ENCODE data around the gene TMBIM6. TPM values are rescaled to one million over a fixed set of nuclear protein-coding genes. Genes with fewer than 3 reads are reported as not detected.

TMBIM6 gene
- total and polyA plus RNA-seq, 9 of the 15 experiments (the other 6 are each of a cell fraction or from before 2014, with no cell fraction given) = 147 to 1,288 (median 352) TPM

DNA sequence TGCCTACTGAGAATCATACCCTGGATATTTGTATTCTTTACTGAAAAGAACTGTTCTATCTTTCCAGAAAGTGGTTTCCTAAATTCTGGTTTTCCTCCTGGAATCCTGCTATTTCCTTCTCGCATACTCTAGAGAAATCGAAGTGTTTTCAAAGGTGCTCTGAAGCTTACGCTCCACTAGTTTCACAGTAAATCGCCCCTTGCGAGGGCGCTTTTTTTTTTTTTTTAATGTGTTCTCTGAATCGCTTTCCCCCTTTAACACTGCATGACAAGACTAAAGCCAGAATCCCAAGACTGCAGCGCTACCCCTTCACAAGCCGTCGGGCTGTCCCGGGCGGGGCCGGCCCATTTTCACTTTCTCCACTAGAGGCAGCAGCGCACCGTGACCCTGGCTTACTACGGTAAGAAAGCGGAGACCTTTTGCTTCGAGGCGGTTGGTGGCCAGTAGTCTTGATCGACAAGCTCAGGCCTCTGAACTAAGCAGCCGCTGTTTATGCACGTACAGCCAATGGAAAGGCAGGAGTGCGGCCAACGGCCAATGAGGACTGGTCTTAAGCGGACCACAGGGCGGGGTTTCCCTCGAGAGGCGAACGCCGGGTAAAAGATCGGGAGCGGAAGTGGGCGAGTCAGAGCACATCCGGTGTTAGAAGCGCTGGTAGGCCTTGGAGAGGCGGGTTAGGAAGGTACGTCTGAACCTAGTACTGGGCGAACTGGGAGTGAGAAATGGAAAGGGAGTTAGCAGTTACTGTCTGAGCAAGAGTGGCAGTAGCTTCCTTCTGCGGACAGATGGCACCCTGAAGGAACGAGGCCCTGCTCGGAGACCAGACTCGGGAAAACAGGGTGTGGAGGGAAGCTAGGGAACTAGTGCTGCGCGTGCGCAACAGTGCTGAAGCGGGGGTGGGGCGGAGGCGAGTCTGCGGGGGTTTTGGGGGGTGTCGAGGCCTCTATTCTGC lies at the start of gene TMBIM6 (continued):
- TF ChIP-seq, protein P1, sequence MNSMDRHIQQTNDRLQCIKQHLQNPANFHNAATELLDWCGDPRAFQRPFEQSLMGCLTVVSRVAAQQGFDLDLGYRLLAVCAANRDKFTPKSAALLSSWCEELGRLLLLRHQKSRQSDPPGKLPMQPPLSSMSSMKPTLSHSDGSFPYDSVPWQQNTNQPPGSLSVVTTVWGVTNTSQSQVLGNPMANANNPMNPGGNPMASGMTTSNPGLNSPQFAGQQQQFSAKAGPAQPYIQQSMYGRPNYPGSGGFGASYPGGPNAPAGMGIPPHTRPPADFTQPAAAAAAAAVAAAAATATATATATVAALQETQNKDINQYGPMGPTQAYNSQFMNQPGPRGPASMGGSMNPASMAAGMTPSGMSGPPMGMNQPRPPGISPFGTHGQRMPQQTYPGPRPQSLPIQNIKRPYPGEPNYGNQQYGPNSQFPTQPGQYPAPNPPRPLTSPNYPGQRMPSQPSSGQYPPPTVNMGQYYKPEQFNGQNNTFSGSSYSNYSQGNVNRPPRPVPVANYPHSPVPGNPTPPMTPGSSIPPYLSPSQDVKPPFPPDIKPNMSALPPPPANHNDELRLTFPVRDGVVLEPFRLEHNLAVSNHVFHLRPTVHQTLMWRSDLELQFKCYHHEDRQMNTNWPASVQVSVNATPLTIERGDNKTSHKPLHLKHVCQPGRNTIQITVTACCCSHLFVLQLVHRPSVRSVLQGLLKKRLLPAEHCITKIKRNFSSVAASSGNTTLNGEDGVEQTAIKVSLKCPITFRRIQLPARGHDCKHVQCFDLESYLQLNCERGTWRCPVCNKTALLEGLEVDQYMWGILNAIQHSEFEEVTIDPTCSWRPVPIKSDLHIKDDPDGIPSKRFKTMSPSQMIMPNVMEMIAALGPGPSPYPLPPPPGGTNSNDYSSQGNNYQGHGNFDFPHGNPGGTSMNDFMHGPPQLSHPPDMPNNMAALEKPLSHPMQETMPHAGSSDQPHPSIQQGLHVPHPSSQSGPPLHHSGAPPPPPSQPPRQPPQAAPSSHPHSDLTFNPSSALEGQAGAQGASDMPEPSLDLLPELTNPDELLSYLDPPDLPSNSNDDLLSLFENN (IDR thresholded peaks at IDR 0.05; ENCODE audit: low read depth in 2 of 2, low read length in 2 of 2) = no peak; a peak in 2 of 4 replicates
- TF ChIP-seq, protein P2, sequence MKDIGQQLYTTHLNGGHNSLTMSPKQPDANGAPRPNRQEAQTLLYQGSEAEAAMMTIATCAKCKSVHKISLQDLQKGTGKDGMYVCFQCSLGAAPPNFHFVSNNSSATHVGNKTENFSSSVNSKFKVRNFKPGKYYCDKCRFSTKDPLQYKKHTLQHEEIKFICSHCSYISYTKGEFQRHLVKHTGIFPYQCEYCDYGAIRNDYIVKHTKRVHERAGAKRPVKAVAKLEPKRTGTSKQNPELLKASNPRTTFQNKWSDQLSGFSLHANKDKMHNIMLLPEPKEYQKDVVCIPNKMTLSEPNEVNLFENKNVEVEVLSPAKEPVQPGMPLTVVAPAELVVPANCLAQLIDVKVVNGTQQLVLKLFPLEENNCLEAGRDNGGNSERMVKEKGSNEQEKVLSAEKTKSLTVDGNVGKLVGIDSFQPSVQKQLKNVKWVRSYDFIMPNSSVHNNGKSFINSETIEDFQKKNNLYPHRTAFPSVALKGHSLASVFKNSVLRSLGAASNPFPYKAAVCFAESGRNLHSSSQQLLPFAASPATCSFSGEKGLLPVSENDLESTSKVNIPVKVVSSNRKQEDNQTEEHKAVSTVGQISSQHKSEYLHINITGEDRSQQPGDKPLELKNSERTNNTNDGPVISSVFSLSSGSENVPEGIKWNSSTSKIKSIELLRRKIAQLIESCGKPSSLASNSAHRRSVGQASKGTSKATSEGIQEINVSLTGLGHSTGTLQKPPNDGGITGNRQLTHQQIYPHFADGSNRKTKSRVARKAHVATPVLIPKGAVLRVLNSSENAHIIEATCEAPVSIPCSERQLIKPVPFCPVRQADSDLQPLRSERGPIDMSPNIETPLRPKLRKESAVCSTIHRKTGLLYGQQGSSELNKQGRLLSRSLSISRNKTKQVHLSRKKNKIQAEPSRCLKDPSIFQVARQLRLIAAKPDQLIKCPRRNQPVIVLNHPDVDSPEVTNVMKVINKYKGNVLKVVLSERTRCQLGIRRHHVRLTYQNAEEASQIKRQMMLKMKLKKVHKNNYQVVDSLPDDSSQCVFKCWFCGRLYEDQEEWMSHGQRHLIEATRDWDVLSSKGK (CRISPR knock-in tag; IDR thresholded peaks at IDR 0.05) = 0 out of 2 replicates have a peak, but pooled peaks have one; percentile 10
- peak; percentile 80 for TF ChIP-seq NBN (IDR thresholded peaks at IDR 0.05; ENCODE audit: low read depth)
- no peak for TF ChIP-seq ZC3H11A (IDR thresholded peaks at IDR 0.05; ENCODE audit: low read depth, low read length)
- TF ChIP-seq CHD4 (IDR thresholded peaks at IDR 0.05; ENCODE audit: insufficient read depth, insufficient replicate concordance, low read depth, low read length, poor library complexity, severe bottlenecking) = no peak
- no peak for TF ChIP-seq SMAD2 (IDR thresholded peaks at IDR 0.05; ENCODE audit: low read depth, low read length)
- TF ChIP-seq, protein P3, sequence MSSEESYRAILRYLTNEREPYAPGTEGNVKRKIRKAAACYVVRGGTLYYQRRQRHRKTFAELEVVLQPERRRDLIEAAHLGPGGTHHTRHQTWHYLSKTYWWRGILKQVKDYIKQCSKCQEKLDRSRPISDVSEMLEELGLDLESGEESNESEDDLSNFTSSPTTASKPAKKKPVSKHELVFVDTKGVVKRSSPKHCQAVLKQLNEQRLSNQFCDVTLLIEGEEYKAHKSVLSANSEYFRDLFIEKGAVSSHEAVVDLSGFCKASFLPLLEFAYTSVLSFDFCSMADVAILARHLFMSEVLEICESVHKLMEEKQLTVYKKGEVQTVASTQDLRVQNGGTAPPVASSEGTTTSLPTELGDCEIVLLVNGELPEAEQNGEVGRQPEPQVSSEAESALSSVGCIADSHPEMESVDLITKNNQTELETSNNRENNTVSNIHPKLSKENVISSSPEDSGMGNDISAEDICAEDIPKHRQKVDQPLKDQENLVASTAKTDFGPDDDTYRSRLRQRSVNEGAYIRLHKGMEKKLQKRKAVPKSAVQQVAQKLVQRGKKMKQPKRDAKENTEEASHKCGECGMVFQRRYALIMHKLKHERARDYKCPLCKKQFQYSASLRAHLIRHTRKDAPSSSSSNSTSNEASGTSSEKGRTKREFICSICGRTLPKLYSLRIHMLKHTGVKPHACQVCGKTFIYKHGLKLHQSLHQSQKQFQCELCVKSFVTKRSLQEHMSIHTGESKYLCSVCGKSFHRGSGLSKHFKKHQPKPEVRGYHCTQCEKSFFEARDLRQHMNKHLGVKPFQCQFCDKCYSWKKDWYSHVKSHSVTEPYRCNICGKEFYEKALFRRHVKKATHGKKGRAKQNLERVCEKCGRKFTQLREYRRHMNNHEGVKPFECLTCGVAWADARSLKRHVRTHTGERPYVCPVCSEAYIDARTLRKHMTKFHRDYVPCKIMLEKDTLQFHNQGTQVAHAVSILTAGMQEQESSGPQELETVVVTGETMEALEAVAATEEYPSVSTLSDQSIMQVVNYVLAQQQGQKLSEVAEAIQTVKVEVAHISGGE (CRISPR knock-in tag; IDR thresholded peaks at IDR 0.05) = peak in 2 of 3 experiments; percentile 9 to 81; a peak in 2 of 6 replicates
- TF ChIP-seq ZNF79 (CRISPR knock-in tag; IDR thresholded peaks at IDR 0.05; ENCODE audit: low read depth) = no peak
- TF ChIP-seq MECOM (CRISPR knock-in tag; IDR thresholded peaks at IDR 0.05) = no peak
- peak; percentile 50 for TF ChIP-seq MEIS2 (IDR thresholded peaks at IDR 0.05; ENCODE audit: partially characterized antibody)
- peak; percentile 95 for TF ChIP-seq ELF4 (CRISPR knock-in tag; IDR thresholded peaks at IDR 0.05)
- no peak for TF ChIP-seq ATF1 (CRISPR knock-in tag; IDR thresholded peaks at IDR 0.05)
- TF ChIP-seq ATF1 (tag; IDR thresholded peaks at IDR 0.05) = peak; percentile 76
- TF ChIP-seq NRF1 (conservative IDR thresholded peaks at IDR 0.05 in 1 of 2, IDR thresholded peaks at IDR 0.05 in 1 of 2) = peak; percentile 93 to 94

Measured in K562 (cell line).